Neuronal stem cell (in vitro differentiated cells): ENCODE data around the gene LRP1.

ENCODE experiments used
- DNase-seq: peaks from one replicate; pipeline ENCODE4 v3.0.0-alpha.2; 2013; ENCODE audit warnings: low spot score
- H2AFZ ChIP-seq: one replicate; pipeline ENCODE4 v1.6.1; 2013; ENCODE audit warnings: mild to moderate bottlenecking, low read length, inconsistent platforms
- H2AK5ac ChIP-seq: 2 replicates; pipeline ENCODE4 v1.6.1; 2013; ENCODE audit warnings: low read depth, mild to moderate bottlenecking, inconsistent platforms, low read length, moderate library complexity, mixed read lengths
- H2BK120ac ChIP-seq: 2 replicates; pipeline ENCODE4 v1.6.1; 2013; ENCODE audit warnings: low read depth, mild to moderate bottlenecking, inconsistent platforms, low read length, moderate library complexity, mixed read lengths
- H2BK12ac ChIP-seq: one replicate; pipeline ENCODE4 v1.6.1; 2013; ENCODE audit warnings: low read length, inconsistent platforms
- H2BK15ac ChIP-seq: 2 replicates; pipeline ENCODE4 v1.6.1; 2013; ENCODE audit warnings: mild to moderate bottlenecking, low read length, inconsistent platforms, mixed read lengths
- H2BK5ac ChIP-seq: one replicate; pipeline ENCODE4 v1.6.1; 2013; ENCODE audit warnings: inconsistent platforms, mild to moderate bottlenecking, low read length, moderate library complexity
- H3K14ac ChIP-seq: one replicate; pipeline ENCODE4 v1.6.1; 2013; ENCODE audit warnings: low read length, inconsistent platforms
- H3K18ac ChIP-seq: 2 replicates; pipeline ENCODE4 v1.6.1; 2013; ENCODE audit warnings: low read length, inconsistent platforms
- H3K23ac ChIP-seq: 2 replicates; pipeline ENCODE4 v1.6.1; 2013; ENCODE audit warnings: low read depth, mild to moderate bottlenecking, mixed read lengths, low read length, inconsistent platforms; ENCODE audit not compliant: poor library complexity
- H3K27ac ChIP-seq: replicated peaks from 3 replicates; pipeline ENCODE4 v1.5.1; 2013; ENCODE audit warnings: low read length, inconsistent platforms
- H3K27me3 ChIP-seq, 3 experiments: 2 replicates each; pipeline ENCODE4 v1.6.1; 2013; ENCODE audit warnings: low read length in 3 of 3, mild to moderate bottlenecking in 2 of 3, inconsistent platforms in 1 of 3, low read depth in 1 of 3, mixed read lengths in 1 of 3, moderate library complexity in 1 of 3; ENCODE audit not compliant: control insufficient read depth in 3 of 3, insufficient read depth in 3 of 3
- H3K36me3 ChIP-seq, 2 donors: replicated peaks in 1 of 2; 2 replicates each; pipeline ENCODE4 v1.6.1; 2013; ENCODE audit warnings: low read length in 2 of 2; ENCODE audit not compliant: control insufficient read depth in 2 of 2, insufficient read depth in 2 of 2
- H3K4ac ChIP-seq: 2 replicates; pipeline ENCODE4 v1.6.1; 2013; ENCODE audit warnings: inconsistent platforms, mild to moderate bottlenecking, low read length, moderate library complexity
- H3K4me1 ChIP-seq, 2 donors: 1 replicate in 1 of 2; 2 replicates in 1 of 2; pipeline ENCODE4 v1.6.1; 2013; ENCODE audit warnings: low read length in 2 of 2, low read depth in 1 of 2; ENCODE audit not compliant: control insufficient read depth in 2 of 2, insufficient read depth in 1 of 2
- H3K4me2 ChIP-seq: one replicate; pipeline ENCODE4 v1.6.1; 2013; ENCODE audit warnings: mild to moderate bottlenecking, low read length, inconsistent platforms; ENCODE audit not compliant: insufficient read depth, poor library complexity, severe bottlenecking
- H3K4me3 ChIP-seq, 2 donors: 2 replicates each; pipeline ENCODE4 v1.5.1; 2013; ENCODE audit warnings: low read length in 2 of 2, mild to moderate bottlenecking in 2 of 2, inconsistent platforms in 1 of 2, moderate library complexity in 1 of 2
- H3K79me1 ChIP-seq: one replicate; pipeline ENCODE4 v1.6.1; 2013; ENCODE audit warnings: low read depth, mild to moderate bottlenecking, inconsistent platforms, low read length, moderate library complexity
- H3K9ac ChIP-seq: one replicate; pipeline ENCODE4 v1.6.1; 2013; ENCODE audit warnings: mild to moderate bottlenecking, low read depth, low read length, inconsistent platforms; ENCODE audit not compliant: poor library complexity
- H3K9me3 ChIP-seq, 2 donors: replicated peaks in 1 of 2; 2 replicates each; pipeline versions ENCODE3 to v1.6.1; 2013; ENCODE audit warnings: low read length in 2 of 2, mild to moderate bottlenecking in 2 of 2, inconsistent platforms in 1 of 2, low read depth in 1 of 2, mixed read lengths in 1 of 2, moderate library complexity in 1 of 2; ENCODE audit not compliant: control insufficient read depth in 2 of 2, insufficient read depth in 1 of 2
- H4K8ac ChIP-seq: one replicate; pipeline ENCODE4 v1.6.1; 2013; ENCODE audit warnings: low read depth, mild to moderate bottlenecking, inconsistent platforms, low read length, moderate library complexity
- H4K91ac ChIP-seq: one replicate; pipeline ENCODE4 v1.6.1; 2013; ENCODE audit warnings: low read length, low read depth, mild to moderate bottlenecking, inconsistent platforms; ENCODE audit not compliant: poor library complexity
- WGBS, 2 donors: extraction: QIAGEN DNeasy Blood & Tissue Kit; methylation state at CpG; one replicate each; pipeline ENCODE4 v1.1.7; 2013; ENCODE audit warnings: missing lambda C conversion rate in 2 of 2, mixed read lengths in 1 of 2; ENCODE audit not compliant: insufficient read length in 2 of 2, insufficient replicate concordance in 1 of 2; ENCODE audit errors: extremely low coverage in 2 of 2; 5-methylcytosine and 5-hydroxymethylcytosine counted together

The LRP1 gene

GRCh38 chr12:57165741-57166140 lies 37.5 kb downstream of the LRP1 start:
- no peak overlapping the region for H2BK5ac ChIP-seq
- H3K36me3 ChIP-seq = peaks cover 58 to 100% of the 10 kb centered on the region in 2 donors
- H2BK120ac ChIP-seq = no peak overlapping the region
- no peaks in the 10 kb centered on the region for H3K9me3 ChIP-seq
- WGBS, 2 donors = no CpG with 5 or more reads among the region's 19 CpGs
- no peak overlapping the region for H3K9ac ChIP-seq
- H2BK15ac ChIP-seq = no peak overlapping the region
- no peak overlapping the region for H4K8ac ChIP-seq
- no peak overlapping the region for H3K4me3 ChIP-seq
- H3K27ac ChIP-seq = no peak overlapping the region
- H3K23ac ChIP-seq = peak overlapping the region; percentile 77
- H3K4me2 ChIP-seq = no peak overlapping the region
- H4K91ac ChIP-seq = no peak overlapping the region
- H3K18ac ChIP-seq = no peak overlapping the region
- no peak overlapping the region for H2AK5ac ChIP-seq
- no peak overlapping the region for H3K14ac ChIP-seq
- H2BK12ac ChIP-seq = no peak overlapping the region
- no peaks in the 10 kb centered on the region for H3K79me1 ChIP-seq
- no peak overlapping the region for H3K4ac ChIP-seq
- DNase-seq = no peak
- H3K27me3 ChIP-seq = no peaks in the 10 kb centered on the region
- no peak overlapping the region for H2AFZ ChIP-seq
- H3K4me1 ChIP-seq = no peaks in the 10 kb centered on the region

- Histone ChIP-seq H4K8ac (no peak overlapping the region), H4K91ac (no peak overlapping the region), H2AFZ (no peak overlapping the region), H3K14ac (no peak overlapping the region), H3K4me3 (no peak overlapping the region), H3K23ac (no peak overlapping the region), H3K9ac (no peak overlapping the region), H3K4me1 (no peaks in the 10 kb centered on the region), H3K27ac (no peak overlapping the region), H3K79me1 (no peaks in the 10 kb centered on the region), H3K4me2 (no peak overlapping the region), H2BK12ac (no peak overlapping the region), H3K9me3 (no peaks in the 10 kb centered on the region), H3K18ac (no peak overlapping the region), H3K27me3 (no peaks in the 10 kb centered on the region), H2BK5ac (no peak overlapping the region), H2BK15ac (no peak overlapping the region), H3K36me3 (peaks cover 51 to 98% of the 10 kb centered on the region in 2 donors), H3K4ac (no peak overlapping the region), H2AK5ac (no peak overlapping the region), H2BK120ac (no peak overlapping the region)
- no CpG with 5 or more reads among the region's 10 CpGs for WGBS, 2 donors
- DNase-seq = no peak
These were observed 38.7 kb downstream of the LRP1 start for GRCh38 chr12:57166971-57167371.

GRCh38 chr12:57168058-57168457 lies 39.8 kb downstream of the LRP1 start:
- no peak overlapping the region for H3K27ac ChIP-seq
- no peaks in the 10 kb centered on the region for H3K27me3 ChIP-seq
- no peaks in the 10 kb centered on the region for H3K4me1 ChIP-seq
- H2AFZ ChIP-seq = no peak overlapping the region
- H3K4me2 ChIP-seq = no peak overlapping the region
- H2BK12ac ChIP-seq = no peak overlapping the region
- H3K36me3 ChIP-seq = peaks cover 43 to 95% of the 10 kb centered on the region in 2 donors
- no peaks in the 10 kb centered on the region for H3K79me1 ChIP-seq
- H3K9me3 ChIP-seq = no peaks in the 10 kb centered on the region
- no peak overlapping the region for H3K18ac ChIP-seq
- no peak overlapping the region for H4K8ac ChIP-seq
- H3K4ac ChIP-seq = no peak overlapping the region
- no peak overlapping the region for H3K23ac ChIP-seq
- H2BK15ac ChIP-seq = no peak overlapping the region
- no peak overlapping the region for H2AK5ac ChIP-seq
- no peak overlapping the region for H3K4me3 ChIP-seq
- H4K91ac ChIP-seq = no peak overlapping the region
- H3K9ac ChIP-seq = no peak overlapping the region
- no peak overlapping the region for H2BK5ac ChIP-seq
- no CpG with 5 or more reads among the region's 10 CpGs for WGBS, 2 donors
- DNase-seq = no peak
- H3K14ac ChIP-seq = no peak overlapping the region
- H2BK120ac ChIP-seq = no peak overlapping the region

- H3K36me3 ChIP-seq = peaks cover 55 to 95% of the 10 kb centered on the region in 2 donors
- H3K18ac ChIP-seq = no peak overlapping the region
- H2BK15ac ChIP-seq = no peak overlapping the region
- no peaks in the 10 kb centered on the region for H3K4me1 ChIP-seq
- no peak overlapping the region for H4K8ac ChIP-seq
- no peak overlapping the region for H2BK120ac ChIP-seq
- no peaks in the 10 kb centered on the region for H3K9me3 ChIP-seq
- no peak overlapping the region for H3K9ac ChIP-seq
- H2BK5ac ChIP-seq = no peak overlapping the region
- H3K4me2 ChIP-seq = no peak overlapping the region
- H3K4ac ChIP-seq = no peak overlapping the region
- no peaks in the 10 kb centered on the region for H3K27me3 ChIP-seq
- H2BK12ac ChIP-seq = no peak overlapping the region
- H3K4me3 ChIP-seq = no peak overlapping the region
- no peak for DNase-seq
- H3K23ac ChIP-seq = no peak overlapping the region
- no peaks in the 10 kb centered on the region for H3K79me1 ChIP-seq
- H3K27ac ChIP-seq = no peak overlapping the region
- no CpG with 5 or more reads among the region's 23 CpGs for WGBS, 2 donors
- no peak overlapping the region for H2AFZ ChIP-seq
- H2AK5ac ChIP-seq = no peak overlapping the region
- no peak overlapping the region for H3K14ac ChIP-seq
- H4K91ac ChIP-seq = no peak overlapping the region
These were observed 40.9 kb downstream of the LRP1 start for GRCh38 chr12:57169046-57169795.
